Loucy (cell line): Measurements from ENCODE around the gene OR2A1.
"Not testable (repeated sequence)": the region's sequence is repeated elsewhere in the genome, so short reads cannot be mapped to it uniquely, and the experiment has no call there.

Experiments used
- H2AFZ ChIP-seq: fragments of 200-600 bp; sonication (generic); 2 replicates; pipeline ENCODE4 v1.6.0; 2016; ENCODE audit warnings: antibody characterized with exemption, mild to moderate bottlenecking, low read length, moderate library complexity
- H3F3A ChIP-seq: fragments of 200-600 bp; 2 replicates; pipeline ENCODE4 v1.6.0; 2016; ENCODE audit warnings: antibody characterized with exemption, low read depth, mild to moderate bottlenecking
- H3K27me3 ChIP-seq: fragments of 200-600 bp; sonication (generic); 2 replicates; pipeline ENCODE4 v1.6.1; 2014; ENCODE audit warnings: low read length, mild to moderate bottlenecking; ENCODE audit not compliant: insufficient read depth, poor library complexity, severe bottlenecking
- H3K36me3 ChIP-seq: fragments of 200-600 bp; sonication (generic); 2 replicates; pipeline ENCODE4 v1.6.1; 2016; ENCODE audit warnings: low read length; ENCODE audit not compliant: insufficient read depth
- H3K4me1 ChIP-seq: fragments of 200-600 bp; sonication (generic); 2 replicates; pipeline ENCODE4 v1.5.1; 2014; ENCODE audit warnings: low read length, mild to moderate bottlenecking; ENCODE audit not compliant: insufficient read depth, poor library complexity, severe bottlenecking
- H3K4me2 ChIP-seq: fragments of 200-600 bp; sonication (generic); 2 replicates; pipeline ENCODE4 v1.6.0; 2014; ENCODE audit warnings: antibody characterized with exemption, low read length, low read depth, mild to moderate bottlenecking; ENCODE audit not compliant: poor library complexity, severe bottlenecking
- H3K4me3 ChIP-seq: fragments of 200-600 bp; sonication (generic); 2 replicates; pipeline ENCODE4 v1.5.1; 2014; ENCODE audit warnings: low read length, mild to moderate bottlenecking, mixed read lengths; ENCODE audit not compliant: poor library complexity, severe bottlenecking
- H3K79me2 ChIP-seq: fragments of 200-600 bp; sonication (generic); 2 replicates; pipeline ENCODE4 v1.6.1; 2014; ENCODE audit warnings: low read length; ENCODE audit not compliant: insufficient read depth
- H3K9ac ChIP-seq: fragments of 200-600 bp; sonication (generic); 2 replicates; pipeline ENCODE4 v1.6.0; 2014; ENCODE audit warnings: mild to moderate bottlenecking, low read depth, low read length, moderate library complexity; ENCODE audit not compliant: poor library complexity, severe bottlenecking
- H3K9me2 ChIP-seq: fragments of 200-600 bp; sonication (generic); replicated peaks from 2 replicates; pipeline ENCODE4 v1.6.1; 2016; ENCODE audit warnings: low read depth, low read length, mixed read lengths
- H3K9me3 ChIP-seq: fragments of 200-600 bp; sonication (generic); 2 replicates; pipeline ENCODE4 v1.6.1; 2014; ENCODE audit warnings: mild to moderate bottlenecking, antibody characterized with exemption, low read length, low read depth; ENCODE audit not compliant: insufficient read depth
- H4K20me1 ChIP-seq: fragments of 200-600 bp; sonication (generic); 2 replicates; pipeline ENCODE4 v1.6.0; 2014; ENCODE audit warnings: antibody characterized with exemption, low read length, mild to moderate bottlenecking; ENCODE audit not compliant: insufficient read depth, poor library complexity, severe bottlenecking

OR2A1 gene, protein sequence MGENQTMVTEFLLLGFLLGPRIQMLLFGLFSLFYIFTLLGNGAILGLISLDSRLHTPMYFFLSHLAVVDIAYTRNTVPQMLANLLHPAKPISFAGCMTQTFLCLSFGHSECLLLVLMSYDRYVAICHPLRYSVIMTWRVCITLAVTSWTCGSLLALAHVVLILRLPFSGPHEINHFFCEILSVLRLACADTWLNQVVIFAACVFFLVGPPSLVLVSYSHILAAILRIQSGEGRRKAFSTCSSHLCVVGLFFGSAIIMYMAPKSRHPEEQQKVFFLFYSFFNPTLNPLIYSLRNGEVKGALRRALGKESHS

DNA sequence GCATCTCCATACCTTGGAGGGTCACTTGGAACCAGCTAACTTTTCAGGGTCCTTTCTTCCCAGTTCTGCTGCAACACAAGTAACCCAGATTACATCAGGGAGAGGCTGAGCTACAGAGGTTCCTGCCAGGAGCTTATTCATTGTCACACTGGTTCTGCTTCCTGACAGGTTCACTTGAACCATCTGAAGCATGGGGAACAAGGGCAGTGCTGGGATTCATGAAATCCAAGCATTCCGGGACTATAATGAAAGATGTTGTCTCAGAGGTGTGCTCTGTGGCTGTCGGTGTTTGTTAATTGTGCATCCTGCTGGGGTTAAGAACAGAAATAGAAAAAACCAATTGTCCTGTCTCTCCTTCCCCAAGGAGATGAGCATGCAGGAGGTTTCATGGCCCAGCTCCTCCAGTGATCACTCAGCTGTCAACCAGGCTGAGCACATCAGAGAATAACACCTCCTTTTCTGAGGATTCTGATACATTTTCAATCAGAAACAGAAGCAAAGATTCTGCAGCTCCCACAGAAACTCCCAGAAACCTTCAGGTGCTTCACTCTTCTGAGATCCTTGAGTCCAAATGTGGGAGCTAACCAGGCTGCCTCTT is at the start of gene OR2A1:
Gene OR2A1 (plus strand): TSS at position 548 of the 598 bp plus-strand sequence. CDS start 5,706 bp downstream, outside the sequence.
- not testable (repeated sequence) for H3F3A ChIP-seq, H2AFZ ChIP-seq, H3K9ac ChIP-seq, H3K79me2 ChIP-seq, H3K4me1 ChIP-seq, H3K9me3 ChIP-seq, H3K27me3 ChIP-seq, H4K20me1 ChIP-seq, H3K4me2 ChIP-seq, H3K36me3 ChIP-seq, H3K9me2 ChIP-seq, H3K4me3 ChIP-seq

DNA sequence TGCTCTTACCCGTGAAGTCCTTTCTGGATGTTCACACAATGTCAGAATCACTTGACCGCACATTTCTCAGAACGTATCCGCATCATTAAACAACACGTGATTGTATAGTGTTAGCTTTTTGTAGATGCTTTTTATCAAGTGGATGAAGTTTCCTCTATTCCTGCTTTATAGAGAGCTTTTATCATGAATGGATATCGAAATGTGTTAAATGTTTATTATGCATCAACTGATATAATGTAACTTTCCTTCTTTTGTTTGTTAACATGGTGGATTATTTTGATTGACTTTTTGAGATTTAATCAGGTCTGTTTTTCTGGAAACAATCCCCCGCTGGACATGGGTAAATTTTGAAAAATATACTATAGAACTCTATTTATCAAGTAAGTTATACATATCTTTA is 47.5 kb upstream of the OR2A1 start, which contains the start of gene OR2A7:
Gene OR2A7 (minus strand): TSS at position 101 of the 400 bp plus-strand sequence. CDS start 5,164 bp downstream, outside the sequence.
- not testable (repeated sequence) for H4K20me1 ChIP-seq, H2AFZ ChIP-seq, H3K79me2 ChIP-seq, H3K9me2 ChIP-seq, H3K4me3 ChIP-seq, H3K27me3 ChIP-seq, H3K4me2 ChIP-seq, H3K9me3 ChIP-seq, H3K36me3 ChIP-seq, H3K4me1 ChIP-seq, H3K9ac ChIP-seq, H3F3A ChIP-seq

DNA sequence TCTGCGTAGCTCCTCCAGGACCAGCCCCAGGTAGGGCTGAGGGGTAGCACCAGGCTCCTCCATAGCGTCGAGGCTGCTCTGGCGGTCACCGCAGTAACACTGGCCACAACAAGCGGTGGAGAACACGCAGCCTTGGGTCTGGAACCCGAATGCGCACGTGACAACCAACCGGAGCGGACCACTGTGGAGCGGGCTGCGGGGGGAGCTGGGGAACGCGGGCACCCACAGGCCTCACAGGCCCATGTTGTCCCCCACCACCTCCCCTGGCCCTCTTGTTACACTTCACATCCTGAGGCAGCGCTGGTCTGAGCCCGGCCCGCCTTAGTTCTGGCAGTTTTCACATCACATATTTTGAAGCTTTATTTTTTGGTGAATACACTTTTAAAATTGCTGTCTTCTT is 43.0 kb upstream of the OR2A1 start, which contains the start of gene CTAGE8:
Gene CTAGE8 (minus strand): TSS at position 101 of the 400 bp plus-strand sequence. CDS start 38 bp downstream, at position 63.
- not testable (repeated sequence) for H3K4me3 ChIP-seq, H3K9ac ChIP-seq, H3K79me2 ChIP-seq, H2AFZ ChIP-seq, H3K9me2 ChIP-seq, H3K4me2 ChIP-seq, H3K4me1 ChIP-seq, H3K27me3 ChIP-seq, H3F3A ChIP-seq, H4K20me1 ChIP-seq, H3K36me3 ChIP-seq, H3K9me3 ChIP-seq

DNA sequence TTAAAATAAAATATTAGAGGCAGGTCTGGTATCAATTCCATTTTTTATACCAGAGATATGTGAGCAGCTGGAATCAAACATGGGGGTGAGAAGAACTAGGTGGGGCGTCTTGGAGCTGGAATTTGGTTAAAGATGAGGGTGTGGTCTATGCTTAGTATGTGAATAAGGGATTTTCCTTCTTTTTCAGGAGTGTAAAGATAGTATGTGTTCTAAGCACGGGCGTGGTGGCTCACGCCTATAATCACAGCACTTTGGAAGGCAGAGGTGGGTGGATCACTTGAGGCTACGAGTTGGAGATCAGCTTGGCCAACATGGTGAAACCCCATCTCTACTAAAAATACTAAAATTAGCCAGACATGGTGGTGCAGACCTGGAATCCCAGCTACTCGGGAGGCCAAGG is 36.9 kb upstream of the OR2A1 start:
- not testable (repeated sequence) for H3K9ac ChIP-seq, H3K79me2 ChIP-seq, H3K27me3 ChIP-seq, H3K9me3 ChIP-seq, H3K36me3 ChIP-seq, H4K20me1 ChIP-seq, H3K4me2 ChIP-seq, H2AFZ ChIP-seq, H3K9me2 ChIP-seq, H3K4me3 ChIP-seq, H3K4me1 ChIP-seq, H3F3A ChIP-seq

DNA sequence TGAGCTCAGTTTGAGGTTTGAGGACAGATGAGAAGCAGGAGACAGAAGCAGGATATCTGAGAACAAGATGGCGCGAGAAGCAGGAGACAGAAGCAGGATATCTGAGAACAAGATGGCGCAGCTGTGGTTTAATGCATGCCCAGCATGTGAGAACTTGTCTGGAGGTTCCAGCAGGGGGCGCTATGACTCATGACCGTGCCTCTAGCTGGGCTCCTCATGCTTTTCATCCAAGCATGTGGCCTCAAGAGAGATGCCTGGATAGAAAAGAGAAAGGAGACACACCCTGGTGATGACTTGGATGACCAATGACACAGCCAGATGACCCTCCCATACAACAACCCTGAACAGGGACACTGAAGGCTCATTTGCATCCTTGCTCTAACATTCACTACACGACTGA is 32.2 kb upstream of the OR2A1 start:
- not testable (repeated sequence) for H3F3A ChIP-seq, H4K20me1 ChIP-seq, H3K36me3 ChIP-seq, H3K9ac ChIP-seq, H3K9me2 ChIP-seq, H3K4me2 ChIP-seq, H3K4me3 ChIP-seq, H2AFZ ChIP-seq, H3K79me2 ChIP-seq, H3K9me3 ChIP-seq, H3K27me3 ChIP-seq, H3K4me1 ChIP-seq

DNA sequence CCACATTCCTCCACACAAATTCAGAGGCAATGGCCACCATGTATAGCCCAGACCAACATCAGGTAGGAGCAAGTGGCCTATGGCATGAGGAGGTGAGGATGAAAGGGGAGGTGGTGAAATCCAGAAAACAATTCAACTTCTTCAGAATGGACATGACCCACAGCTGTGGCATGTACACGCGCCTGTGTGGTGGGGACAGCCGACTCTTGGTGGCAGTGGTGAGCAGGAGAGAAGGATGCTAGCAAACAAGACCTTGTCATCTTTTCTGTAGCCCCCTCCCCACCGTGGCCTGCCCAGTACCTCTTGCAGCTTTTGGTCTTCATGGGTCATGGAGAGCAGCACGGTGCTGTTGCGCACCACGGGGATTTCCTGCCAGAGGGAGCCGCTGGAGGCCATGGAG is 30.2 kb upstream of the OR2A1 start:
- H2AFZ ChIP-seq, H3K4me1 ChIP-seq, H3K9ac ChIP-seq, H3K27me3 ChIP-seq, H3K79me2 ChIP-seq, H3K4me3 ChIP-seq, H3K9me2 ChIP-seq, H3K9me3 ChIP-seq, H4K20me1 ChIP-seq, H3K4me2 ChIP-seq, H3F3A ChIP-seq, H3K36me3 ChIP-seq: not testable (repeated sequence)

DNA sequence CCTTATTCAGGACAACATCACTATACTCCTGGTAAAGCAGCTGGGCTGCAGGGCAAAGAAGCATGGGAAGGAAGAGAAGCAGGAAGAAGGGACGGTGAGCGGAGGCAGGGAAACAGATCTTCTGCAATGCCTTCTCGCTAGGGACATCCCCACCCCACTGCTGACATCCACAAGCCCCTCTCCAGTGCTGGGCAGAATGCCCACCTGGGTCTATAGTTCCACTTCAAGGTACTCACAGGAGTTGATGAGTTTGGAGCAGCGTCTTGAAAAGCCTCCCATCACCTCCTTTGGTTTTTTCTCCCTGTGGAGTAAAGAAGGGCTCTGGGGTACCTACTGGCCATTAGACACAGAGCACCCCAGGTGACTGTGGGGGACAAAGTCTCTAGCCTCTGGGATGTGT is 29.7 kb upstream of the OR2A1 start:
- H3K4me1 ChIP-seq, H3K9me3 ChIP-seq, H3K4me3 ChIP-seq, H3K36me3 ChIP-seq, H3K27me3 ChIP-seq, H4K20me1 ChIP-seq, H3K79me2 ChIP-seq, H3K4me2 ChIP-seq, H3K9me2 ChIP-seq, H2AFZ ChIP-seq, H3F3A ChIP-seq, H3K9ac ChIP-seq: not testable (repeated sequence)
